ENCODE results near the gene HAT1. TPM values are rescaled to one million over a fixed set of nuclear protein-coding genes. Genes with fewer than 3 reads are reported as not detected.
A peak's percentile ranks its signal among the peaks of the same experiment; 100 is the strongest.

HAT1 gene
- total and polyA plus RNA-seq, 10 of the 15 experiments (the other 5 are each of a cell fraction or from before 2014, with no cell fraction given) = 60.0 to 225 (median 130) TPM

GRCh38 chr2:171893824-171894611 lies 28.2 kb upstream of the HAT1 start, which contains the start of gene SLC25A12 (continued):
- no peak for TF ChIP-seq SP1 (IDR thresholded peaks at IDR 0.05; ENCODE audit: low read depth, low read length)
- TF ChIP-seq MXI1 (IDR thresholded peaks at IDR 0.05; ENCODE audit: low read depth, low read length) = peak; percentile 67; the same call in 1 of the 2 replicates
- TF ChIP-seq CBX5 (IDR thresholded peaks at IDR 0.05; ENCODE audit: low read depth) = 0 out of 2 replicates have a peak, but pooled peaks have one; percentile 39
- TF ChIP-seq BHLHE40 (IDR thresholded peaks at IDR 0.05; ENCODE audit: borderline replicate concordance in 1 of 2, low read depth in 2 of 2, low read length in 1 of 2) = peak; percentile 89 to 96
- peak in 1 of 2 experiments; percentile 1; a peak in 1 of 3 replicates for TF ChIP-seq EGR1 (IDR thresholded peaks at IDR 0.05; ENCODE audit: borderline replicate concordance in 1 of 2, low read depth in 2 of 2, low read length in 2 of 2)
- TF ChIP-seq MLLT1 (IDR thresholded peaks at IDR 0.05) = 0 out of 2 replicates have a peak, but pooled peaks have one; percentile 58
- no peak for TF ChIP-seq USF1 (IDR thresholded peaks at IDR 0.05; ENCODE audit: borderline replicate concordance, extremely low read length, insufficient read depth, low read depth, low read length)
- peak; percentile 51; the same call in 1 of the 2 replicates for TF ChIP-seq BACH1 (IDR thresholded peaks at IDR 0.05; ENCODE audit: borderline replicate concordance)
- 0 out of 2 replicates have a peak, but pooled peaks have one; percentile 45 for TF ChIP-seq EED (IDR thresholded peaks at IDR 0.05; ENCODE audit: low read depth)
- peak; percentile 45; the same call in 1 of the 2 replicates for TF ChIP-seq TCF12 (IDR thresholded peaks at IDR 0.05; ENCODE audit: low read depth, low read length)
- 0 out of 2 replicates have a peak, but pooled peaks have one; percentile 13 for TF ChIP-seq E2F4 (IDR thresholded peaks at IDR 0.05; ENCODE audit: low read depth, low read length)
- TF ChIP-seq ATF2 (IDR thresholded peaks at IDR 0.05; ENCODE audit: low read length) = no peak
- peak; percentile 79 for TF ChIP-seq NBN (IDR thresholded peaks at IDR 0.05)
- TF ChIP-seq CBX3 (IDR thresholded peaks at IDR 0.05; ENCODE audit: borderline replicate concordance, low read depth) = no peak
- no peak for TF ChIP-seq PKNOX1 (IDR thresholded peaks at IDR 0.05)
- peak; percentile 82 for TF ChIP-seq TCF3 (IDR thresholded peaks at IDR 0.05; ENCODE audit: borderline replicate concordance, insufficient read depth, low read depth, low read length)
- 0 out of 2 replicates have a peak, but pooled peaks have one; percentile 43 for TF ChIP-seq ZNF217 (IDR thresholded peaks at IDR 0.05)
- TF ChIP-seq TAF1 (IDR thresholded peaks at IDR 0.05; ENCODE audit: borderline replicate concordance, low read depth, low read length) = peak; percentile 77; the same call in 1 of the 2 replicates
- TF ChIP-seq POLR2AphosphoS5 (IDR thresholded peaks at IDR 0.05; ENCODE audit: low read length) = peak; percentile 76
- peak; percentile 88 for TF ChIP-seq YY1 (IDR thresholded peaks at IDR 0.05; ENCODE audit: low read depth, low read length)
- peak; percentile 46 for TF ChIP-seq ATF7 (IDR thresholded peaks at IDR 0.05; ENCODE audit: low read depth)
- TF ChIP-seq POU2F2 (IDR thresholded peaks at IDR 0.05; ENCODE audit: borderline replicate concordance, low read depth, low read length) = peak; percentile 91; the same call in 2 of the 3 replicates
- no peak for TF ChIP-seq RFX5 (IDR thresholded peaks at IDR 0.05; ENCODE audit: low read depth, low read length)
- TF ChIP-seq SMAD5 (IDR thresholded peaks at IDR 0.05; ENCODE audit: low read depth) = peak; percentile 48; the same call in 1 of the 2 replicates
- peak; percentile 85; the same call in 1 of the 2 replicates for TF ChIP-seq HDGF (IDR thresholded peaks at IDR 0.05)
